Endothelial cell of umbilical vein (primary cell): ENCODE results near the gene PSPN.

ENCODE experiments used
- CTCF ChIP-seq, 2 donors: IDR thresholded peaks; 1 replicate in 1 of 2; 2 replicates in 1 of 2; pipeline ENCODE4 v1.5.1; 2011; ENCODE audit warnings: low read length in 2 of 2, mild to moderate bottlenecking in 2 of 2, moderate library complexity in 2 of 2, control low read depth in 1 of 2, inconsistent platforms in 1 of 2, low read depth in 1 of 2; ENCODE audit not compliant: insufficient read depth in 1 of 2; ENCODE audit errors: extremely low read depth in 1 of 2
- EZH2 ChIP-seq: IDR thresholded peaks from 2 replicates; pipeline ENCODE4 v1.6.1; 2012; ENCODE audit warnings: borderline replicate concordance, low read depth, mild to moderate bottlenecking, moderate library complexity, low read length, inconsistent platforms; ENCODE audit not compliant: severe bottlenecking
- FOS ChIP-seq: IDR thresholded peaks from 2 replicates; pipeline ENCODE4 v1.6.1; 2011; ENCODE audit warnings: mild to moderate bottlenecking, low read length, moderate library complexity, borderline replicate concordance; ENCODE audit not compliant: insufficient read depth
- GATA2 ChIP-seq: IDR thresholded peaks from 2 replicates; pipeline ENCODE4 v1.7.0; 2011; ENCODE audit warnings: low read depth, mild to moderate bottlenecking, moderate library complexity, mixed read lengths, low read length; ENCODE audit not compliant: insufficient read length, insufficient read depth
- JUN ChIP-seq: IDR thresholded peaks from 2 replicates; pipeline ENCODE4 v1.6.1; 2011; ENCODE audit warnings: borderline replicate concordance, low read depth; ENCODE audit not compliant: insufficient read length, insufficient read depth
- MYC ChIP-seq: IDR thresholded peaks from one replicate; pipeline ENCODE4 v1.6.1; 2011; ENCODE audit warnings: mild to moderate bottlenecking, low read depth, low read length
- POLR2A ChIP-seq: IDR thresholded peaks from 2 replicates; pipeline ENCODE4 v1.6.1; 2012; ENCODE audit warnings: low read depth, mild to moderate bottlenecking, control low read depth, low read length
- POLR2AphosphoS5 ChIP-seq: IDR thresholded peaks from 2 replicates; pipeline ENCODE4 v1.6.1; 2012; ENCODE audit warnings: low read depth, mild to moderate bottlenecking, control low read depth, low read length, moderate library complexity; ENCODE audit not compliant: insufficient read depth

DNA sequence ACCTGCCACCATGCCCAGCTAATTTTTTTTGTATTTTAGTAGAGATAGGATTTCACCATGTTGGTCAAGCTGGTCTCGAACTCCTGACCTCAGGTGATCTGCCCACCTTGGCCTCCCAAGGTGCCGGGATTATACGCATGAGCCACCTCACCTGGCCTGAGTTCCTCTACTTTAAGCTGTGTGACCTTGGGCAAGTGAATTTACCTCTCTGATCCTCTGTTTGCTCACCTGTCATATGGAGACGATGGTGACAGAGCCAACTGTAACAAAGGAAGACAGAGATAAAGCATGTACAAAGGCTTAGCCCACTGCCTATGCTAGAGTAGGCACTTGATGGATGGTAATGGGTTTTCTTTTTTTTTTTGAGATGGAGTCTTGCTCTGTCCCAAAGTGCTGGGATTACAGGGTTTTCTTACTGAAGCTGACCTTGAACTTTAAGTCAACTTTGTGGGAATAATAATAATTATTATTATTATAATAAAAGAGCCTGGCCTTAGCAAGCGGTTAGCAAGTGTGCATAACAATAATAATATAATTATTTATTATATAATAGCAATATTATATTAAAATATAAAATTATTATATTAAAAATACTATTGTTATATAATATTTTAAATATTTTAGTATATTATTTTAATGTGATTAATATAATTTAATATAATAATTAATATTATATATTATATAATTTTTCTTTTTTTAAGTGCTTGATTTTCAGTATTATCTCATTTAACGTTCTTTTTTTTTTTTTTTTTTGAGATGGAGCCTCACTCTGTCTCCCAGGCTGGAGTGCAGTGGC, 41.0 kb downstream of the PSPN start:
- TF ChIP-seq CTCF (IDR thresholded peaks at IDR 0.05; ENCODE audit: extremely low read depth in 1 of 2, insufficient read depth in 1 of 2, low read depth in 1 of 2, low read length in 2 of 2) (no peak), POLR2A (no peak), GATA2 (no peak), MYC (no peak), POLR2AphosphoS5 (no peak), EZH2 (no peak), JUN (no peak), FOS (no peak)
